ENCODE results near the gene GRM4. TPM values are rescaled to one million over a fixed set of nuclear protein-coding genes. Genes with fewer than 3 reads are reported as not detected.

The GRM4 gene
- total and polyA plus RNA-seq, 9 of the 15 experiments (the other 6 are each of a cell fraction or from before 2014, with no cell fraction given): 0.18 TPM; not detected in 8

DNA sequence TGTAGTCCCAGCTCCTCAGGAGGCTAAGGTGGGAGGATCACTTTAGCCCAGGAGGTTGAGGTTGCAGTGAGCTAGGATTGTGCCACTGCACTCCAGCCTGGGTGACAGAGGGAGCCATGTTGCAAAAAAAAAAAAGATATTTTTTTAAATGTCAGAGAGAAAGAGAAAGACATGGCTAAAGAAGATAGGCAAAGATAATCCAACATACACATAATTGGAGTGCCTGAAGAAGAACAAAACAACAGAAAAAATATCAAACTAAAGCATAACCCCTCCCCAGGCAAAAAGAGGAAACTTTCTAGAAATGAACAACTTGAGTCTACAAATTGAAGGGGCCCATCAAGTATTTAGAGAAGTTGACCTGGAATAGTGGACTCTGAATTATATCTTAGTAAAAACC lies 14.0 kb upstream of the GRM4 start:
- FAIRE-seq (no peak), ATAC-seq (no peak), DNase-seq (ENCODE audit: extremely low read depth in 1 of 4, low spot score in 3 of 4) (no peak)
- Histone ChIP-seq H3K9me1 (ENCODE audit: control insufficient read depth, insufficient read depth, low read length) (no peaks in the 10 kb centered on the region), H3K4me3 (no peak overlapping the region), H3K9me3 (replicated peaks; ENCODE audit: control insufficient read depth, insufficient read depth, low read depth, low read length) (peaks cover 4% of the 10 kb centered on the region), H3K79me2 (ENCODE audit: control insufficient read depth, insufficient read depth, low read length) (no peaks in the 10 kb centered on the region), H3K4me2 (ENCODE audit: insufficient read depth, low read length) (no peak overlapping the region), H3K27ac (ENCODE audit: extremely low read depth, low read depth, low read length) (no peak overlapping the region), H4K20me1 (replicated peaks; ENCODE audit: control insufficient read depth, insufficient read depth, low read length) (no peaks in the 10 kb centered on the region; the same call in 1 of the 2 replicates), H2AFZ (ENCODE audit: low read depth, low read length) (no peak overlapping the region), H3K9ac (ENCODE audit: insufficient read depth in 1 of 2, low read depth in 2 of 2, low read length in 2 of 2) (no peak overlapping the region), H3K27me3 (ENCODE audit: control insufficient read depth in 2 of 2, insufficient read depth in 2 of 2, low read length in 2 of 2) (peaks cover 12 to 37% of the 10 kb centered on the region in 2 experiments; a peak in 3 of 5 replicates), H3K4me1 (replicated peaks in 1 of 2; ENCODE audit: control insufficient read depth in 2 of 2, insufficient read depth in 2 of 2, low read length in 2 of 2) (peaks cover 0 to 5% of the 10 kb centered on the region in 2 experiments; a peak in 2 of 5 replicates), H3K36me3 (ENCODE audit: control insufficient read depth, insufficient read depth, low read length) (no peaks in the 10 kb centered on the region)
- ChIA-PET POLR2A (interaction anchor here (0.6 kb wide), 1 partner anchor 452 kb away, joined by 3 read pairs; no protein-coding TSS in a partner anchor), CTCF (ENCODE audit: low intra/inter-chr PET ratio) (interaction anchor here (0.7 kb wide), 1 partner anchor 37 kb away, joined by 3 read pairs; no protein-coding TSS in a partner anchor)
- in situ Hi-C loops (cut with MboI) (loop anchor here (5.0 kb wide), 1 partner anchor 447 kb away; no protein-coding TSS in a partner anchor), intact Hi-C loops (cut with micrococcal nuclease) (loop anchor here (10.0 kb wide), 3 partner anchors 185 to 985 kb away; partner anchors contain the start of gene TCP11)
- no TSS peak for BruUV-seq (replicated peaks)
- TF ChIP-seq ZBTB17 (CRISPR knock-in tag; IDR thresholded peaks at IDR 0.05): no peak
- peak; percentile 31; the same call in 1 of the 2 replicates for TF ChIP-seq ZNF431 (CRISPR knock-in tag; IDR thresholded peaks at IDR 0.05)
- TF ChIP-seq CBX3 (IDR thresholded peaks at IDR 0.05; ENCODE audit: borderline replicate concordance in 1 of 2, low read length in 2 of 2): peak in 1 of 2 experiments; percentile 81; a peak in 1 of 3 replicates
- TF ChIP-seq TRIM24 (IDR thresholded peaks at IDR 0.05): peak in 1 of 2 experiments; percentile 45; a peak in 1 of 4 replicates
- no peak for TF ChIP-seq ZNF143 (CRISPR knock-in tag; IDR thresholded peaks at IDR 0.05)
- TF ChIP-seq, protein P1, sequence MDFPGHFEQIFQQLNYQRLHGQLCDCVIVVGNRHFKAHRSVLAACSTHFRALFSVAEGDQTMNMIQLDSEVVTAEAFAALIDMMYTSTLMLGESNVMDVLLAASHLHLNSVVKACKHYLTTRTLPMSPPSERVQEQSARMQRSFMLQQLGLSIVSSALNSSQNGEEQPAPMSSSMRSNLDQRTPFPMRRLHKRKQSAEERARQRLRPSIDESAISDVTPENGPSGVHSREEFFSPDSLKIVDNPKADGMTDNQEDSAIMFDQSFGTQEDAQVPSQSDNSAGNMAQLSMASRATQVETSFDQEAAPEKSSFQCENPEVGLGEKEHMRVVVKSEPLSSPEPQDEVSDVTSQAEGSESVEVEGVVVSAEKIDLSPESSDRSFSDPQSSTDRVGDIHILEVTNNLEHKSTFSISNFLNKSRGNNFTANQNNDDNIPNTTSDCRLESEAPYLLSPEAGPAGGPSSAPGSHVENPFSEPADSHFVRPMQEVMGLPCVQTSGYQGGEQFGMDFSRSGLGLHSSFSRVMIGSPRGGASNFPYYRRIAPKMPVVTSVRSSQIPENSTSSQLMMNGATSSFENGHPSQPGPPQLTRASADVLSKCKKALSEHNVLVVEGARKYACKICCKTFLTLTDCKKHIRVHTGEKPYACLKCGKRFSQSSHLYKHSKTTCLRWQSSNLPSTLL (IDR thresholded peaks at IDR 0.05): no peak
- TF ChIP-seq ZNF280B (CRISPR knock-in tag; IDR thresholded peaks at IDR 0.05): 0 out of 2 replicates have a peak, but pooled peaks have one; percentile 28
- peak; percentile 95 for TF ChIP-seq TRIM28 (IDR thresholded peaks at IDR 0.05)
